Measurements from ENCODE around the gene TYRO3.
"Not testable (repeated sequence)": the region's sequence is repeated elsewhere in the genome, so short reads cannot be mapped to it uniquely, and the experiment has no call there.

TYRO3 gene

DNA sequence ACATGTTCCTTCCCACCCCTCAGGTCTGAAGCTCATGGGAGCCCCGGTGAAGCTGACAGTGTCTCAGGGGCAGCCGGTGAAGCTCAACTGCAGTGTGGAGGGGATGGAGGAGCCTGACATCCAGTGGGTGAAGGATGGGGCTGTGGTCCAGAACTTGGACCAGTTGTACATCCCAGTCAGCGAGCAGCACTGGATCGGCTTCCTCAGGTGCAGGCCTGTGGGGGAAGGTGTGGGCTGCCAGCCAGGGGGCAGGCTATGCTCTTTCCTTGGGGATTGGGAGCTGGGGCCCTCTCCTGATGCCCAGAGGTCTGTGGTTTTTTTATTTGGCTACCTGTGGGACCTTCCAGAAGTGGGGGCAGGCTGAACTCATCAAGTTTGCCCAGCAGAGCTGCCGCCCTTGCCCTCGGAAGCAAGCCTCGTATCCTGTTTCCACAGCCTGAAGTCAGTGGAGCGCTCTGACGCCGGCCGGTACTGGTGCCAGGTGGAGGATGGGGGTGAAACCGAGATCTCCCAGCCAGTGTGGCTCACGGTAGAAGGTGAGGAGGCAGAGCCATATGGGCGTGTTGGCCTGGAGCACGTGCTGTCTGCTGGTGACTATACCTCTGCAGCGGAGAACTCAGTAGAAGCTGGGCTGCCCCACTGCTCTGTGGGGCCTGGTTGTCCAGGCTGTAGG lies 2.2 kb downstream of the TYRO3 start:
- no peak for DNase-seq (ENCODE audit: low spot score in 2 of 2)
- Histone ChIP-seq H3K36me3 (replicated peaks) (peaks cover 30% of the 10 kb centered on the region), H3K9me3 (no peaks in the 10 kb centered on the region), H3K4me3 (no peak overlapping the region), H3K27me3 (ENCODE audit: low read depth) (no peaks in the 10 kb centered on the region), H3K4me1 (peaks cover 9% of the 10 kb centered on the region)
- in situ Hi-C loops (cut with MboI; ENCODE audit: low sequenced_read_pairs) = loop anchor here (10.0 kb wide), 1 partner anchor 254 kb away; no protein-coding TSS in a partner anchor

- H3K4me1 ChIP-seq = peaks cover 9% of the 10 kb centered on the region
- no peak for DNase-seq (ENCODE audit: low spot score in 2 of 2)
These were observed 2.7 kb downstream of the TYRO3 start for GRCh38 chr15:41561777-41562145.

GRCh38 chr15:41562244-41562643 lies 3.2 kb downstream of the TYRO3 start:
- Histone ChIP-seq H3K4me3 (no peak overlapping the region), H3K9me3 (no peaks in the 10 kb centered on the region), H3K27me3 (ENCODE audit: low read depth) (no peaks in the 10 kb centered on the region), H3K4me1 (peaks cover 9% of the 10 kb centered on the region), H3K36me3 (replicated peaks) (peaks cover 33% of the 10 kb centered on the region)
- in situ Hi-C loops (cut with MboI; ENCODE audit: low sequenced_read_pairs) = loop anchor here (10.0 kb wide), 1 partner anchor 253 kb away; no protein-coding TSS in a partner anchor
- no peak for DNase-seq (ENCODE audit: low spot score in 2 of 2)

More at GRCh38 chr15:41561777-41562145, 2.7 kb downstream of the TYRO3 start:
- Histone ChIP-seq H3K27me3 (ENCODE audit: low read depth) (no peaks in the 10 kb centered on the region), H3K36me3 (replicated peaks) (peaks cover 30% of the 10 kb centered on the region), H3K4me3 (no peak overlapping the region), H3K9me3 (no peaks in the 10 kb centered on the region)
- in situ Hi-C loops (cut with MboI; ENCODE audit: low sequenced_read_pairs) = loop anchor here (10.0 kb wide), 1 partner anchor 253 kb away; no protein-coding TSS in a partner anchor

GRCh38 chr15:41562784-41563198 lies 3.8 kb downstream of the TYRO3 start:
- Histone ChIP-seq H3K27me3 (ENCODE audit: low read depth) (no peaks in the 10 kb centered on the region), H3K36me3 (replicated peaks) (peaks cover 35% of the 10 kb centered on the region), H3K9me3 (no peaks in the 10 kb centered on the region), H3K4me3 (no peak overlapping the region), H3K4me1 (peaks cover 11% of the 10 kb centered on the region)
- in situ Hi-C loops (cut with MboI; ENCODE audit: low sequenced_read_pairs) = loop anchor here (10.0 kb wide), 1 partner anchor 252 kb away; no protein-coding TSS in a partner anchor
- no peak for DNase-seq (ENCODE audit: low spot score in 2 of 2)

- no peak for DNase-seq (ENCODE audit: low spot score in 2 of 2)
- Histone ChIP-seq H3K4me3 (no peak overlapping the region), H3K4me1 (peaks cover 12% of the 10 kb centered on the region), H3K27me3 (ENCODE audit: low read depth) (no peaks in the 10 kb centered on the region), H3K36me3 (replicated peaks) (peaks cover 44% of the 10 kb centered on the region), H3K9me3 (no peaks in the 10 kb centered on the region)
- in situ Hi-C loops (cut with MboI; ENCODE audit: low sequenced_read_pairs) = loop anchor here (10.0 kb wide), 1 partner anchor 250 kb away; no protein-coding TSS in a partner anchor
These were observed 5.4 kb downstream of the TYRO3 start for GRCh38 chr15:41564286-41564959.

GRCh38 chr15:41564960-41565502 lies 6.0 kb downstream of the TYRO3 start:
- no peak for DNase-seq (ENCODE audit: low spot score in 2 of 2)
- Histone ChIP-seq H3K36me3 (replicated peaks) (peaks cover 50% of the 10 kb centered on the region), H3K4me1 (peaks cover 12% of the 10 kb centered on the region), H3K27me3 (ENCODE audit: low read depth) (no peaks in the 10 kb centered on the region), H3K9me3 (no peaks in the 10 kb centered on the region), H3K4me3 (no peak overlapping the region)
- in situ Hi-C loops (cut with MboI; ENCODE audit: low sequenced_read_pairs) = loop anchor here (10.0 kb wide), 1 partner anchor 250 kb away; no protein-coding TSS in a partner anchor

GRCh38 chr15:41565702-41566101 lies 6.7 kb downstream of the TYRO3 start:
- peaks cover 12% of the 10 kb centered on the region for H3K4me1 ChIP-seq
- H3K9me3 ChIP-seq = no peaks in the 10 kb centered on the region
- in situ Hi-C loops (cut with MboI; ENCODE audit: low sequenced_read_pairs) = loop anchor here (10.0 kb wide), 1 partner anchor 249 kb away; no protein-coding TSS in a partner anchor
- H3K4me3 ChIP-seq = no peak overlapping the region
- no peaks in the 10 kb centered on the region for H3K27me3 ChIP-seq (ENCODE audit: low read depth)
- H3K36me3 ChIP-seq (replicated peaks) = peaks cover 57% of the 10 kb centered on the region
- no peak for DNase-seq (ENCODE audit: low spot score in 2 of 2)

- Histone ChIP-seq H3K36me3 (replicated peaks) (peaks cover 54% of the 10 kb centered on the region), H3K4me3 (no peak overlapping the region), H3K27me3 (ENCODE audit: low read depth) (no peaks in the 10 kb centered on the region), H3K4me1 (peaks cover 12% of the 10 kb centered on the region), H3K9me3 (no peaks in the 10 kb centered on the region)
- DNase-seq (ENCODE audit: low spot score in 2 of 2) = peak in 1 of 2 experiments; percentile 54
- in situ Hi-C loops (cut with MboI; ENCODE audit: low sequenced_read_pairs) = loop anchor here (10.0 kb wide), 1 partner anchor 248 kb away; no protein-coding TSS in a partner anchor
These were observed 7.3 kb downstream of the TYRO3 start for GRCh38 chr15:41566121-41566885.

- Histone ChIP-seq H3K9me3 (no peaks in the 10 kb centered on the region), H3K4me1 (peaks cover 12% of the 10 kb centered on the region), H3K36me3 (replicated peaks) (peaks cover 50% of the 10 kb centered on the region), H3K4me3 (no peak overlapping the region), H3K27me3 (ENCODE audit: low read depth) (no peaks in the 10 kb centered on the region)
- no peak for DNase-seq (ENCODE audit: low spot score in 2 of 2)
- in situ Hi-C loops (cut with MboI; ENCODE audit: low sequenced_read_pairs) = loop anchor here (10.0 kb wide), 1 partner anchor 248 kb away; no protein-coding TSS in a partner anchor
These were observed 8.2 kb downstream of the TYRO3 start for GRCh38 chr15:41567261-41567660.

DNA sequence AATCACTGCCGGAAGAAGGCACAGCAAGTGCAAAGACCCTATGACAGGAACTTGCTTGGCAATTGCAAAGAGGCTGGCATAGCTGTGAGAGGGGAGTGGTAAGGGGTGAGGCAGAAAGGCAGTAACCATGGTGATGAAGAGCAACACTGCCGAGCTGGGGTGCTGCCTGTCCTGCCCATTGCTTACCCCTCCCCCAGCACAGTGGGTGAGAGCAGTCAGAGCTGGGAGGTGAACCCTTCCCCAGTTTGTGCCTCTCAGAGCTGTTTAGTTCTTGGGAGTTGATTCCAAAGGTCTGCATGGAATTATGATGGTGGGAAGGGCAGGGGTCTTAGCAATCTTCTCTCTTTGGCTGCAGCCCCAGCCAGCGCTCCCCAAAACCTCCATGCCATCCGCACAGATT lies 8.8 kb downstream of the TYRO3 start:
- H3K36me3 ChIP-seq (replicated peaks) = peaks cover 48% of the 10 kb centered on the region
- H3K4me3 ChIP-seq = no peak overlapping the region
- peaks cover 12% of the 10 kb centered on the region for H3K4me1 ChIP-seq
- DNase-seq (ENCODE audit: low spot score in 2 of 2) = no peak
- H3K27me3 ChIP-seq (ENCODE audit: low read depth) = no peaks in the 10 kb centered on the region
- in situ Hi-C loops (cut with MboI; ENCODE audit: low sequenced_read_pairs) = loop anchor here (10.0 kb wide), 1 partner anchor 247 kb away; no protein-coding TSS in a partner anchor
- H3K9me3 ChIP-seq = no peaks in the 10 kb centered on the region

DNA sequence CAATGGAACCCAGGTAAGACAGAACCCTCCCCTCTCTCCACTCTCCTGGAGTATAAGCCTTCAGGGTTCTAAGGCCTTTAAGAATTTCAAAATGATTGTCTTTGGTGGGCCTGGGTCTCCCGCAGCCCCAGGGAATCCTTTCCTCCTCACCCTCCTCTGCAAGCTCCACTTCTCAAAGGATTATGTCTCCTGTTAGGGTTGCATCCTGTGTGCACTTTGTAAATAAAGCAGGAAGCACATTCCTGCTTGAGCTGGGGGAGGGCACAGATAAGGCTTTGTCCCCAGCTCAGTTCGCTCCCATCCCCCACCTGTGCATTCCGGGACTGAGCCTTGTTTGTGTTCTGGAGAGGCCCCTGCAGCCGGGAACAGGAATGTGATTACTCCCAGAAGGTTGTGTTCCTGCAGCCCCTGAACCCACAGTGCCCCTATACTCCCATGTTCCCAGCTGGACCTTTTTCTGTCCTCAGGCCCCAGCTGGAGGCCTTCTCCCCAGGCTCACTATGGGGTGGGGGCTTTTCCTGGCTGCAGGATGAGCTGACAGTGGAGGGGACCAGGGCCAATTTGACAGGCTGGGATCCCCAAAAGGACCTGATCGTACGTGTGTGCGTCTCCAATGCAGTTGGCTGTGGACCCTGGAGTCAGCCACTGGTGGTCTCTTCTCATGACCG lies 9.5 kb downstream of the TYRO3 start:
- no peaks in the 10 kb centered on the region for H3K9me3 ChIP-seq
- in situ Hi-C loops (cut with MboI; ENCODE audit: low sequenced_read_pairs) = loop anchor here (10.0 kb wide), 1 partner anchor 246 kb away; no protein-coding TSS in a partner anchor
- H3K4me1 ChIP-seq = peaks cover 12% of the 10 kb centered on the region
- peaks cover 51% of the 10 kb centered on the region for H3K36me3 ChIP-seq (replicated peaks)
- peak; percentile 58 to 84 for DNase-seq (ENCODE audit: low spot score in 2 of 2)
- no peaks in the 10 kb centered on the region for H3K27me3 ChIP-seq (ENCODE audit: low read depth)
- no peak overlapping the region for H3K4me3 ChIP-seq

- not testable (repeated sequence) for H3K4me3 ChIP-seq; H3K27me3 ChIP-seq (ENCODE audit: low read depth); DNase-seq (ENCODE audit: low spot score in 2 of 2); H3K9me3 ChIP-seq
- Histone ChIP-seq H3K4me1 (peaks cover 12% of the 10 kb centered on the region), H3K36me3 (replicated peaks) (peaks cover 54% of the 10 kb centered on the region)
- in situ Hi-C loops (cut with MboI; ENCODE audit: low sequenced_read_pairs) = loop anchor here (10.0 kb wide), 1 partner anchor 246 kb away; no protein-coding TSS in a partner anchor
These were observed 10.2 kb downstream of the TYRO3 start for GRCh38 chr15:41569232-41569631.

DNA sequence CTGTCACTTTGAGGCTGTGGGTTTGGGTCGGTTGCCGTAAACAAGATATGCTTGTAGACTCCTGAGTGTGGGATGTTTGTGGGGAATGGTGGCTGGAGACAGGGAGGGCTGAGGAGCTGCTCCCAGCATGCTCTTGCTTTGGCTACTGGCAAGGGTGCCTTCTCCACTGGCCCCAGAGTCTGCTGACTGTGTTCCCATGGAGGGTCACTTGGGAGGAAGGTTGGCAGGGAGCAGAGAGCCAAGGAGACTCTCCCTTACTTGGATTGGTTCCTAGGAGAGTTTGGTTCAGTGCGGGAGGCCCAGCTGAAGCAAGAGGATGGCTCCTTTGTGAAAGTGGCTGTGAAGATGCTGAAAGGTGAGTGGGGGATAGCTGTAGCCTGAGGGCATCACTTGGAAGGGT lies 11.8 kb downstream of the TYRO3 start:
- in situ Hi-C loops (cut with MboI; ENCODE audit: low sequenced_read_pairs) = no loop called here
- DNase-seq (ENCODE audit: low spot score in 2 of 2) = no peak

More for the DNA sequence above, 11.8 kb downstream of the TYRO3 start:
- Histone ChIP-seq H3K27me3 (ENCODE audit: low read depth) (no peaks in the 10 kb centered on the region), H3K4me3 (no peak overlapping the region), H3K4me1 (peaks cover 12% of the 10 kb centered on the region), H3K36me3 (replicated peaks) (peaks cover 58% of the 10 kb centered on the region), H3K9me3 (no peaks in the 10 kb centered on the region)
